Measurements from ENCODE around the gene DCLK1.

- no peak for TF ChIP-seq CTCF (conservative IDR thresholded peaks at IDR 0.05; ENCODE audit: low read length)
- TF ChIP-seq EZH2phosphoT487 (IDR thresholded peaks at IDR 0.05; ENCODE audit: borderline replicate concordance) = no peak
Observed at GRCh38 chr13:35957996-35958395, 173.2 kb downstream of the DCLK1 start.

All from Loucy (cell line).